CD14-positive monocyte (primary cell): ENCODE results near the gene SPIRE2. TPM values are rescaled to one million over a fixed set of nuclear protein-coding genes. Genes with fewer than 3 reads are reported as not detected.

Source experiments
- DNase-seq, 3 donors: peaks; one replicate each; pipeline ENCODE4 v3.0.0-alpha.2; 2011 to 2022
- H2AFZ ChIP-seq: 2 replicates; pipeline ENCODE4 v1.6.0; 2012; ENCODE audit warnings: mild to moderate bottlenecking, low read depth, low read length, inconsistent platforms; ENCODE audit not compliant: insufficient read depth, poor library complexity, severe bottlenecking
- H3K27ac ChIP-seq, 2 donors: 1 replicate in 1 of 2; 2 replicates in 1 of 2; pipeline ENCODE4 v1.5.1; 2012 to 2013; ENCODE audit warnings: low read length in 2 of 2, control low read depth in 1 of 2, inconsistent platforms in 1 of 2, low read depth in 1 of 2, mild to moderate bottlenecking in 1 of 2
- H3K27me3 ChIP-seq, 2 donors: one replicate each; pipeline versions ENCODE4 v1.6.0 to v1.6.1; 2011 to 2013; ENCODE audit warnings: low read length in 2 of 2; ENCODE audit not compliant: control insufficient read depth in 2 of 2, insufficient read depth in 2 of 2
- H3K36me3 ChIP-seq, 2 donors: replicated peaks in 1 of 2; 1 replicate in 1 of 2; 2 replicates in 1 of 2; pipeline versions ENCODE4 v1.5.1 to v1.6.1; 2012 to 2013; ENCODE audit warnings: low read length in 2 of 2, control low read depth in 1 of 2, inconsistent platforms in 1 of 2, mild to moderate bottlenecking in 1 of 2; ENCODE audit not compliant: insufficient read depth in 2 of 2, control insufficient read depth in 1 of 2
- H3K4me1 ChIP-seq, 2 donors: 1 replicate in 1 of 2; 2 replicates in 1 of 2; pipeline versions ENCODE4 v1.5.1 to v1.6.1; 2012 to 2013; ENCODE audit warnings: low read length in 2 of 2, control low read depth in 1 of 2, inconsistent platforms in 1 of 2, mild to moderate bottlenecking in 1 of 2, moderate library complexity in 1 of 2; ENCODE audit not compliant: insufficient read depth in 2 of 2, control insufficient read depth in 1 of 2
- H3K4me2 ChIP-seq: replicated peaks from 2 replicates; pipeline ENCODE3; 2012; ENCODE audit warnings: low read length, moderate library complexity, mild to moderate bottlenecking; ENCODE audit not compliant: poor library complexity, severe bottlenecking; ENCODE audit errors: extremely low read depth
- H3K4me3 ChIP-seq, 3 experiments: fragments of 200-600 bp in 1 of 3; sonication (generic) in 1 of 3; replicated peaks in 1 of 3; 1 replicate in 2 of 3; 2 replicates in 1 of 3; pipeline ENCODE4 v1.5.1; 2011 to 2013; ENCODE audit warnings: low read length in 3 of 3, mild to moderate bottlenecking in 3 of 3, control low read depth in 2 of 3, low read depth in 2 of 3, inconsistent platforms in 1 of 3, moderate library complexity in 1 of 3
- H3K79me2 ChIP-seq: 2 replicates; pipeline ENCODE4 v1.6.0; 2012; ENCODE audit warnings: mild to moderate bottlenecking, control low read depth, inconsistent platforms, low read length, moderate library complexity; ENCODE audit not compliant: insufficient read depth
- H3K9ac ChIP-seq: 2 replicates; pipeline ENCODE4 v1.6.0; 2017; ENCODE audit warnings: low read length, mild to moderate bottlenecking; ENCODE audit not compliant: insufficient read depth, poor library complexity, severe bottlenecking
- H3K9me3 ChIP-seq, 2 donors: replicated peaks in 1 of 2; 1 replicate in 1 of 2; 2 replicates in 1 of 2; pipeline versions ENCODE4 v1.5.1 to v1.6.1; 2012 to 2013; ENCODE audit warnings: low read length in 2 of 2, control low read depth in 1 of 2; ENCODE audit not compliant: control insufficient read depth in 1 of 2, insufficient read depth in 1 of 2
- H4K20me1 ChIP-seq: 2 replicates; pipeline ENCODE4 v1.6.0; 2012; ENCODE audit warnings: mild to moderate bottlenecking, low read length, control low read depth, moderate library complexity; ENCODE audit not compliant: insufficient read depth
- H3K27ac Mint-ChIP-seq, 7 donors: one replicate each; pipeline ENCODE4 v1.8.0; 2020; ENCODE audit warnings: mild to moderate bottlenecking in 7 of 7, mixed read lengths in 7 of 7, moderate library complexity in 6 of 7, inconsistent platforms in 2 of 7
- H3K27me3 Mint-ChIP-seq, 3 donors: one replicate each; pipeline ENCODE4 v1.8.0; 2021 to 2022; ENCODE audit warnings: low read depth in 3 of 3, mild to moderate bottlenecking in 3 of 3, mixed read lengths in 3 of 3, moderate library complexity in 3 of 3, inconsistent platforms in 1 of 3
- H3K36me3 Mint-ChIP-seq, 2 donors: one replicate each; pipeline ENCODE4 v1.8.0; 2020; ENCODE audit warnings: mixed read lengths in 2 of 2, inconsistent platforms in 1 of 2, mild to moderate bottlenecking in 1 of 2
- H3K4me1 Mint-ChIP-seq: one replicate; pipeline ENCODE4 v1.8.0; 2020; ENCODE audit warnings: mild to moderate bottlenecking, mixed read lengths
- H3K4me3 Mint-ChIP-seq, 2 donors: one replicate each; pipeline ENCODE4 v1.8.0; 2020; ENCODE audit warnings: mild to moderate bottlenecking in 2 of 2, mixed read lengths in 2 of 2, moderate library complexity in 1 of 2
- H3K9me3 Mint-ChIP-seq, 7 donors: one replicate each; pipeline ENCODE4 v1.8.0; 2020 to 2022; ENCODE audit warnings: mixed read lengths in 7 of 7, mild to moderate bottlenecking in 6 of 7, moderate library complexity in 6 of 7, inconsistent platforms in 2 of 7
- CTCF ChIP-seq: fragments of 200-600 bp; IDR thresholded peaks from one replicate; pipeline ENCODE4 v1.8.0; 2022; ENCODE audit warnings: antibody characterized with exemption, mild to moderate bottlenecking
- WGBS: methylation state at CpG from one replicate; pipeline ENCODE4 v1.1.5; 2013; ENCODE audit warnings: missing lambda C conversion rate; ENCODE audit not compliant: insufficient coverage; 5-methylcytosine and 5-hydroxymethylcytosine counted together
- intact Hi-C, 2 donors: fragments of 100-400 bp; cut with micrococcal nuclease; formaldehyde crosslinking; loops; one replicate each; pipeline versions ENCODE4 v1.15.0 to v1.15.1; 2023
- polyA plus RNA-seq, 3 donors: library from polyadenylated mRNA; depleted of rRNA in 1 of 3; unstranded in 2 of 3; stranded (reverse) in 1 of 3; fragments of 300-500 nt in 2 of 3; fragments of >200 nt in 1 of 3; fragmentation: Illumina TruSeq in 2 of 3; gene quantifications; 1 replicate in 2 of 3; 2 replicates in 1 of 3; pipeline ENCODE4 v1.2.3, GENCODE V29; 2012 to 2021

SPIRE2 gene
- polyA plus RNA-seq, 3 donors: 0.09 to 1.2 TPM; not detected in 1

GRCh38 chr16:89920723-89921122, 92.4 kb downstream of the SPIRE2 start:
- Histone ChIP-seq H3K9me3 (peaks cover 0 to 20% of the 10 kb centered on the region in 2 donors), H3K4me2 (no peak overlapping the region), H3K27ac (no peak overlapping the region), H3K79me2 (no peaks in the 10 kb centered on the region), H2AFZ (no peak overlapping the region), H3K36me3 (no peaks in the 10 kb centered on the region), H4K20me1 (peaks cover 23% of the 10 kb centered on the region), H3K4me3 (no peak overlapping the region), H3K27me3 (peaks cover 29 to 74% of the 10 kb centered on the region in 2 donors), H3K4me1 (peaks cover 34 to 52% of the 10 kb centered on the region in 2 donors), H3K9ac (no peak overlapping the region)
- H3K4me3 Mint-ChIP-seq: peak overlapping the region in 1 of 2 donors; percentile 55
- no peak for TF ChIP-seq CTCF
- peaks cover 68 to 96% (median 72%) of the 10 kb centered on the region in 3 donors for H3K27me3 Mint-ChIP-seq
- no peak for DNase-seq
- H3K27ac Mint-ChIP-seq: no peak overlapping the region
- no peaks in the 10 kb centered on the region for H3K36me3 Mint-ChIP-seq
- peaks cover 0 to 18% (median 7%) of the 10 kb centered on the region in 7 donors for H3K9me3 Mint-ChIP-seq
- 50% methylated on average over 2 of the region's 6 CpGs for WGBS
- intact Hi-C loops: no loop called here
- H3K4me1 Mint-ChIP-seq: peaks cover 34% of the 10 kb centered on the region

Other genes starting within 250 kb of the SPIRE2 start
- gene DPEP1, start 214.8 kb upstream of the SPIRE2 start, polyA plus RNA-seq: not detected
- gene CHMP1A, start 170.8 kb upstream of the SPIRE2 start, polyA plus RNA-seq: 10 to 100 TPM; 57.3 to 85.7 (median 76.6) TPM
- 1 to 10 TPM; 1.4 to 3.5 (median 1.8) TPM for gene SPATA33, start 170.6 kb upstream of the SPIRE2 start, polyA plus RNA-seq
- 100 to 1,000 TPM in 1 of 3 donors, 10 to 100 TPM in 2; 16.5 to 107 (median 18.3) TPM for gene CDK10, start 141.8 kb upstream of the SPIRE2 start, polyA plus RNA-seq
- gene SPATA2L, start 126.8 kb upstream of the SPIRE2 start, polyA plus RNA-seq: 10 to 100 TPM in 2 of 3 donors, 1 to 10 TPM in 1; 10.0 to 17.6 (median 15.1) TPM
- 10 to 100 TPM in 1 of 3 donors, 1 to 10 TPM in 2; 1.2 to 29.7 (median 1.6) TPM for gene VPS9D1, start 107.6 kb upstream of the SPIRE2 start, polyA plus RNA-seq
- 10 to 100 TPM in 1 of 3 donors, 1 to 10 TPM in 2; 2.2 to 54.5 (median 3.2) TPM for gene ZNF276, start 106.9 kb upstream of the SPIRE2 start, polyA plus RNA-seq
- 10 to 100 TPM; 12.6 to 34.6 (median 17.2) TPM for gene FANCA, start 11.8 kb upstream of the SPIRE2 start, polyA plus RNA-seq
- 100 to 1,000 TPM in 2 of 3 donors, 10 to 100 TPM in 1; 98.0 to 231 (median 114) TPM for gene TCF25, start 45.1 kb downstream of the SPIRE2 start, polyA plus RNA-seq
- gene MC1R, start 90.4 kb downstream of the SPIRE2 start, polyA plus RNA-seq: 1 to 10 TPM in 1 of 3 donors, under 1 TPM in 1, not detected in 1; 0.21 to 3.9 TPM
- 1 to 10 TPM in 1 of 3 donors, not detected in 2; 2.9 TPM for gene TUBB3, start 94.9 kb downstream of the SPIRE2 start, polyA plus RNA-seq
- 100 to 1,000 TPM in 1 of 3 donors, 10 to 100 TPM in 2; 63.7 to 332 (median 83.7) TPM for gene DEF8, start 120.3 kb downstream of the SPIRE2 start, polyA plus RNA-seq
- under 1 TPM in 1 of 3 donors, not detected in 2; 0.07 TPM for gene DBNDD1, start 191.0 kb downstream of the SPIRE2 start, polyA plus RNA-seq
- gene PRDM7, start 248.9 kb downstream of the SPIRE2 start, polyA plus RNA-seq: not detected